MCF 10A (cell line): ENCODE data around the gene PICK1. TPM values are rescaled to one million over a fixed set of nuclear protein-coding genes. Genes with fewer than 3 reads are reported as not detected.
A peak's percentile ranks its signal among the peaks of the same experiment; 100 is the strongest.

Experiments used
- BruUV-seq: library from RNA; stranded (reverse); fragments of 400-500 nt; replicated peaks from 2 replicates; lab custom pipeline; 2021; lab: Mats Ljungman, UMichigan
- CTCF ChIA-PET: fragments of 300-600 bp; sonication (Branson Sonifier 250); formaldehyde crosslinking; extraction: SDS; loops from one replicate; lab custom pipeline; 2021; ENCODE audit warnings: antibody characterized with exemption, inconsistent platforms; lab: Yijun Ruan, JAX
- POLR2A ChIA-PET: fragments of 300-600, 350-650 bp; sonication (Branson Sonifier 250); formaldehyde crosslinking; extraction: SDS; loops from one replicate; lab custom pipeline; 2020; ENCODE audit warnings: antibody characterized with exemption, inconsistent platforms; lab: Yijun Ruan, JAX
- DNase-seq: peaks from one replicate; pipeline ENCODE4 v3.0.0-alpha.2; 2018; ENCODE audit not compliant: unreplicated experiment
- H3K27ac Mint-ChIP-seq: one replicate; pipeline ENCODE4 v1.8.0; 2022; ENCODE audit warnings: mild to moderate bottlenecking, low read depth, mixed read lengths; ENCODE audit not compliant: unreplicated experiment
- H3K27me3 Mint-ChIP-seq: one replicate; pipeline ENCODE4 v1.8.0; 2022; ENCODE audit warnings: mixed read lengths; ENCODE audit not compliant: insufficient read depth, unreplicated experiment
- H3K36me3 Mint-ChIP-seq: one replicate; pipeline ENCODE4 v1.8.0; 2022; ENCODE audit warnings: mild to moderate bottlenecking, moderate library complexity, mixed read lengths; ENCODE audit not compliant: insufficient read depth, unreplicated experiment
- H3K4me1 Mint-ChIP-seq: one replicate; pipeline ENCODE4 v1.8.0; 2022; ENCODE audit warnings: mixed read lengths; ENCODE audit not compliant: insufficient read depth, unreplicated experiment
- H3K4me3 Mint-ChIP-seq: one replicate; pipeline ENCODE4 v1.8.0; 2022; ENCODE audit warnings: mild to moderate bottlenecking, moderate library complexity, mixed read lengths; ENCODE audit not compliant: unreplicated experiment
- H3K9me3 Mint-ChIP-seq: one replicate; pipeline ENCODE4 v1.8.0; 2022; ENCODE audit warnings: mixed read lengths; ENCODE audit not compliant: unreplicated experiment
- intact Hi-C: fragments of 100-400 bp; cut with micrococcal nuclease; formaldehyde crosslinking; loops from 2 replicates; pipeline ENCODE4 v1.14.1; 2022
- total RNA-seq: library from RNA; stranded (reverse); gene quantifications from 2 replicates; pipeline ENCODE4 v1.2.3, GENCODE V29; 2022
- TF ChIP-seq, protein P1 (sequence below): fragments of 200-600 bp; IDR thresholded peaks from one replicate; pipeline ENCODE4 v1.8.0; 2022; ENCODE audit warnings: antibody characterized with exemption, mild to moderate bottlenecking; ENCODE audit not compliant: unreplicated experiment

PICK1 gene
- total RNA-seq, 1 experiment from 2014 or later: 40.6 TPM

- no TSS peak for BruUV-seq
- DNase-seq: no peak
- TF ChIP-seq, protein P1, sequence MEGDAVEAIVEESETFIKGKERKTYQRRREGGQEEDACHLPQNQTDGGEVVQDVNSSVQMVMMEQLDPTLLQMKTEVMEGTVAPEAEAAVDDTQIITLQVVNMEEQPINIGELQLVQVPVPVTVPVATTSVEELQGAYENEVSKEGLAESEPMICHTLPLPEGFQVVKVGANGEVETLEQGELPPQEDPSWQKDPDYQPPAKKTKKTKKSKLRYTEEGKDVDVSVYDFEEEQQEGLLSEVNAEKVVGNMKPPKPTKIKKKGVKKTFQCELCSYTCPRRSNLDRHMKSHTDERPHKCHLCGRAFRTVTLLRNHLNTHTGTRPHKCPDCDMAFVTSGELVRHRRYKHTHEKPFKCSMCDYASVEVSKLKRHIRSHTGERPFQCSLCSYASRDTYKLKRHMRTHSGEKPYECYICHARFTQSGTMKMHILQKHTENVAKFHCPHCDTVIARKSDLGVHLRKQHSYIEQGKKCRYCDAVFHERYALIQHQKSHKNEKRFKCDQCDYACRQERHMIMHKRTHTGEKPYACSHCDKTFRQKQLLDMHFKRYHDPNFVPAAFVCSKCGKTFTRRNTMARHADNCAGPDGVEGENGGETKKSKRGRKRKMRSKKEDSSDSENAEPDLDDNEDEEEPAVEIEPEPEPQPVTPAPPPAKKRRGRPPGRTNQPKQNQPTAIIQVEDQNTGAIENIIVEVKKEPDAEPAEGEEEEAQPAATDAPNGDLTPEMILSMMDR: peak; percentile 29
- H3K4me1 Mint-ChIP-seq: no peaks in the 10 kb centered on the region
- peaks cover 45% of the 10 kb centered on the region for H3K36me3 Mint-ChIP-seq
- H3K9me3 Mint-ChIP-seq: no peaks in the 10 kb centered on the region
- H3K4me3 Mint-ChIP-seq: no peak overlapping the region
- no peak overlapping the region for H3K27ac Mint-ChIP-seq
- ChIA-PET POLR2A (interaction anchor here (2.4 kb wide), 1 partner anchor 13 kb away, joined by 7 read pairs; the partner anchor contains the start of gene PICK1), CTCF (interaction anchor here (0.5 to 1.7 kb wide), 5 partner anchors 11 to 452 kb away, joined by 3 to 4 read pairs (median 4); no protein-coding TSS in a partner anchor)
- no peaks in the 10 kb centered on the region for H3K27me3 Mint-ChIP-seq
- intact Hi-C loops: no loop called here
These were observed 12.4 kb downstream of the PICK1 start for GRCh38 chr22:38069372-38070249.

DNA sequence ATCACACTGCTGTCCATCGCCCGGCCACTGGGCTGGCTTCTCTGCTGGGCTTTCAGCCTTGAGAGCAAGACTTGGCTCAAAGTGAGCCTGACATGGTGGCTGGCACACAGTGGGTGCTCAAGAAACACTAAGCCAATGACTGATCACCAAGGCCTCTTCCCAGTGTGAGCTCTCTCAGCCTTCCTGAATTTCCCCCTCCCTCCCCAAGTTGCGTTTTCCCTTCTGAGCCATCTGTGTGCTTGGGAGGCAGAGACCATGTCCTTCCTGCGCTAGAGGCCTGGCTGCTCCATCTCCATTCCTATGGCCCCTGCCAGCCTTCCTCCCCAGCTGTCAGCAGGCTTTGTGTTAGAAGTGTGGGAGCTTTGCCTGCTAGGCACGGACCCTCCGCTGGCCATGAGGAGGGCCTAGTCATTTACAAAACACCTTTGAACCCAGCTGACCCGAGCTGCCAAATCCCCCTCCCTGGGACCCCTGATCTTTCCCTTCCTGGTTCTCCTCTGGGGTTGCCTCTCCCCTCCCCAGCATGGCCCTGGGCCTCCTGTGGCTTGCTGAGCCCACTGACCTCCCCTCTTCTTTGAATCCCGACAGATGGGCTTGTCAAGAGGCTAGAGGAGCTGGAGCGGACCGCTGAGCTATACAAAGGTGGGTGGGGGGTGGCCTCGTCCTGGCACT is 13.2 kb downstream of the PICK1 start:
- peaks cover 37% of the 10 kb centered on the region for H3K36me3 Mint-ChIP-seq
- TF ChIP-seq, protein P1: no peak
- H3K27ac Mint-ChIP-seq: no peak overlapping the region
- no peak overlapping the region for H3K4me3 Mint-ChIP-seq
- ChIA-PET POLR2A (interaction anchor here (2.4 kb wide), 1 partner anchor 14 kb away, joined by 7 read pairs; the partner anchor contains the start of gene PICK1), CTCF (interaction anchor here (0.5 to 1.7 kb wide), 4 partner anchors 20 to 451 kb away, joined by 3 to 5 read pairs (median 4); no protein-coding TSS in a partner anchor)
- DNase-seq: no peak
- no TSS peak for BruUV-seq
- no peaks in the 10 kb centered on the region for H3K4me1 Mint-ChIP-seq
- no peaks in the 10 kb centered on the region for H3K9me3 Mint-ChIP-seq
- intact Hi-C loops: no loop called here
- H3K27me3 Mint-ChIP-seq: no peaks in the 10 kb centered on the region

GRCh38 chr22:38071421-38072321 is 14.5 kb downstream of the PICK1 start:
- Mint-ChIP-seq H3K27me3 (no peaks in the 10 kb centered on the region), H3K36me3 (peaks cover 39% of the 10 kb centered on the region), H3K27ac (no peak overlapping the region), H3K4me3 (no peak overlapping the region), H3K4me1 (no peaks in the 10 kb centered on the region), H3K9me3 (no peaks in the 10 kb centered on the region)
- no TSS peak for BruUV-seq
- intact Hi-C loops: no loop called here
- DNase-seq: no peak
- POLR2A ChIA-PET: interaction anchor here (0.6 kb wide), 1 partner anchor 17 kb away, joined by 3 read pairs; no protein-coding TSS in a partner anchor
- TF ChIP-seq, protein P1: no peak
- CTCF ChIA-PET: interaction anchor here (0.5 to 0.7 kb wide), 2 partner anchors 241 to 259 kb away, joined by 3 read pairs; no protein-coding TSS in a partner anchor
